GM12865 (cell line): ENCODE results near the gene PRAC2.

ENCODE experiments used
- DNase-seq: peaks from one replicate; pipeline ENCODE4 v3.0.0; 2010; ENCODE audit warnings: low read depth
- H3K4me3 ChIP-seq: 2 replicates; pipeline ENCODE4 v1.5.1; 2011; ENCODE audit warnings: mild to moderate bottlenecking, low read depth, low read length, control low read depth
- TF ChIP-seq, protein P1 (sequence below): IDR thresholded peaks from 2 replicates; pipeline ENCODE4 v1.5.1; 2011; ENCODE audit warnings: low read length, control low read depth, low read depth, inconsistent platforms; ENCODE audit not compliant: insufficient read depth; ENCODE audit errors: missing control alignments

PRAC2 gene

DNA sequence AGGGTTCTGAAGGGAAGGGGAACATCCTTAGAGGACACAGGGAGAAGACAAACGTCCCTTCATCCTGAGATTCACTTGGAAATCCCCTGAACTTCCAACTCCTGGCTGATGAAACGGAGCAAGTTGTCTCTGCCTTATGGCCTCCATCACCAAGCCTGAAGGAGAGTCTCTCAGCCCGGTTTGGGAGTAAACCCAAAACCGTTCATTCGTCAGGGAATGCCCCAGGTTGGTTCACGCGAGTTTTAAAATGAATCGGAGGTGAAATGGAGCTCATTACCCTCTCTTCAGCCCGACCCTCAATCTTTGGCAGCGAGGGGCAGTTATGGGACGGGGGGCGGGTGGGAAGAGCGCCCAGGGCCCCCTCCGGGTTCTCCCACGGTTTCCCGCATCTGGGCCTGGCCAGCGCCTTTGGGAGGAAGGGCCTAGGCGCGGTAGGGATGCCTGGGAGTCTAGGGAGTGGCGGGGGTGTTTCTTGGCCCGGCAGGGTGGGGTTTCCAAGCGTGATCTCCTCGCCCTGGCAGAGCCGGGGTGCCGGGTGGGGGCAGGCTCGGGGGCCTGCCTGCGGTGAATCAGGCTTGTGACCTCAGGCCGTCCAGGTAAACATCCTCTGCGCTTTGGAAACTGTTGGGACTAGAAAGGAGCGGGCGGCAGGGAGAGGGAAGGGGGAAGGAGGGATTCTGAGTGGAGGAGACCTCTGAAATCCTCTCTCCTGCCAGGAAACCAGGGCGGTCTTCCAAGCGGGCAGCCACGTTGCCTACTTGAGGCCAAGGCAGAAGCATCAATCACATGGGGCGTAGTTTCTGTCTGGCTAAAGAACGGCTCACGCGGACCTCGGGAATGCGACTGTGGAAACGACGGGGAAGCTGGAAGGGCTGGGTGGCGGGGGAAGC lies 29.7 kb downstream of the PRAC2 start:
- TF ChIP-seq, protein P1, sequence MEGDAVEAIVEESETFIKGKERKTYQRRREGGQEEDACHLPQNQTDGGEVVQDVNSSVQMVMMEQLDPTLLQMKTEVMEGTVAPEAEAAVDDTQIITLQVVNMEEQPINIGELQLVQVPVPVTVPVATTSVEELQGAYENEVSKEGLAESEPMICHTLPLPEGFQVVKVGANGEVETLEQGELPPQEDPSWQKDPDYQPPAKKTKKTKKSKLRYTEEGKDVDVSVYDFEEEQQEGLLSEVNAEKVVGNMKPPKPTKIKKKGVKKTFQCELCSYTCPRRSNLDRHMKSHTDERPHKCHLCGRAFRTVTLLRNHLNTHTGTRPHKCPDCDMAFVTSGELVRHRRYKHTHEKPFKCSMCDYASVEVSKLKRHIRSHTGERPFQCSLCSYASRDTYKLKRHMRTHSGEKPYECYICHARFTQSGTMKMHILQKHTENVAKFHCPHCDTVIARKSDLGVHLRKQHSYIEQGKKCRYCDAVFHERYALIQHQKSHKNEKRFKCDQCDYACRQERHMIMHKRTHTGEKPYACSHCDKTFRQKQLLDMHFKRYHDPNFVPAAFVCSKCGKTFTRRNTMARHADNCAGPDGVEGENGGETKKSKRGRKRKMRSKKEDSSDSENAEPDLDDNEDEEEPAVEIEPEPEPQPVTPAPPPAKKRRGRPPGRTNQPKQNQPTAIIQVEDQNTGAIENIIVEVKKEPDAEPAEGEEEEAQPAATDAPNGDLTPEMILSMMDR: no peak
- no peak for DNase-seq

DNA sequence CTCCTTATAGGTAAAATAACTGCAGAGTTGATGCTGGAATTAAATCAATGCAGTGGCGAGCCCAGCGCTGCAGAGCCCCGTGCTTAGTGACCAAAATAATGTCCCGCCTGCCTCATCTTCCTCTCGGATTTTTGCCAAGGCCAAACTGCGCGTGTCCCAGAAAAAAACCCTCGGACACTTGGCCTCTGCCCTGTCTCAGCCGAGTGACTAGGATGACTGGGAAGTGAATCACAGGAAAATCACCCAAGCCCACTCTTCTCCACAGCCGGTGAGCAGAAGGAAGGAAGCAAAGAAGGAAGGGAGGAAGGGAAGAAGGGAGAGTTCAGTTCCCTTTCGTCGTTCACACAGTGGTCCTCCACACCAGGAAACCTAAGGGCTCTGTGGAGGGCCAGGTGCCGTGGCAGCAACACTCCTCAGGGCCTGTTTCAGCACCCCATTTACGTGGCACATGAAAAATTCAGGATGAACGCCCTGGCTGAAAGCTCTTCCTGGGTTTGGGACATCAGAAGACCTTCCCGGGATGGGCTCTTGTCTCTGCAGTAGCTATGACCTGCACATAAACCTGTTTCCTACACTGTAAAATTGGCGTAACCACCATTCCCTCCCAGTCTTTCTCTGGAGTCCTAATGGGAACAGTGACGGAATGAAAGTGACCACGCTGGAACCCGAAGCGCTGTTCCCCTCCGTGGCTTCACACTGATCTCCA lies 31.0 kb downstream of the PRAC2 start:
- no peak for DNase-seq
- no peak overlapping the region for H3K4me3 ChIP-seq
- TF ChIP-seq, protein P1: no peak

More for the DNA sequence above, 29.7 kb downstream of the PRAC2 start:
- no peak overlapping the region for H3K4me3 ChIP-seq

DNA sequence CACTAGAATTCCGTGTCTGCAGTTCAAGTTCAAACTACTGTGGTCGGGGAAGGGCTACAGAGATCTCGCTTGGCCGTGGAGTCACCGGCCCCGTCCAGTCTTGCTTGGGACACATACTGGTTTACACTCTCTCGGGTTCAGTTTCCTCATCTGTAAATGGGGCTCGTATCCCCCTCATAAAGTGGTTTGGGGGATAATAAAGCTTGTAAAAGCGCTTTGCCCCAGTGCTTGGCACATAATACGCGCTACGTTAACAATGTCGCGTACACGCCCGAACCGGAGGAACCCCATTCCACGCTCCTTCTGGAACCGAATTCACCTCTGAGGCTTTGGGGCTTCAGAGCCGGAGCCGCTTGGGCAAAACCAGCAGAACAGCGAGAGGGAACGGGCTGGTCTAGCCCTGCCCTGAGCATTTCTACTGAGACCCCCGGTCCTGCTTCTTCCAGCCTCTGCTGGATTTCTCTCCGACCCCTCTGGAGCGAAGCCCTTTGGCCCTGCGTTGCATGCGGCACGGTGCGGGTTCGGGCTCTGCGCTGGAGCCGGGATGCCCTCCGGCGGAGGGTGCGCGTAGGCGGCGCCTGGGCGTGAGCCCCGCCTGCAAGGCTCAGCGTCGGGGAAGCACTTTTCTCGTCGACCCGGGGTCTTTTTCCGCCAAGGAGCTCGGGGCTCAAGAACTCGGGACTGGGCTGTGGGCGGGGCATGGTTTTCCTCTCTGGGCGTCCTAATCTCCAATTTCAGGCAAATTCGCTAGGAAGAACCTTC lies 31.7 kb downstream of the PRAC2 start:
- DNase-seq: no peak
- H3K4me3 ChIP-seq: no peak overlapping the region
- TF ChIP-seq, protein P1: no peak

DNA sequence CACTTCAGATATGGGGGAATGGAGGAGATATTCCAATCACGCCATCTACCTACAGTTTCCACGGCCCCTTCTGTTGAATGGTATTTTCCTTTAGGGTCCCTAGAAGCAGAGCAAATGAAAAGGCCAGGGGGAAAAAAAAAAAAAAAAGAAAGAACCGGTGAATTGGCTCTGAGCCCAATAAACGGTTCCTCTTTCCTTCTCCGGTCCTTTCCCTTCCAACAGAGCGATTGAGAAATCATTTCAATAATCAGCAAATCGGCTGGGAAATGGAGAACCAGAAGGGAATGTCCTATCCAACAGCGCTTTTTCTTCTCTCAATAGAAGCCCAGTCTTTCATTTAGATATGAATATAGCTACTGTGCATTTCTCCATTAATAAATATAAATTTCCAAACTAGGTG lies 32.4 kb downstream of the PRAC2 start:
- no peak overlapping the region for H3K4me3 ChIP-seq
- no peak for DNase-seq
- TF ChIP-seq, protein P1: no peak

DNA sequence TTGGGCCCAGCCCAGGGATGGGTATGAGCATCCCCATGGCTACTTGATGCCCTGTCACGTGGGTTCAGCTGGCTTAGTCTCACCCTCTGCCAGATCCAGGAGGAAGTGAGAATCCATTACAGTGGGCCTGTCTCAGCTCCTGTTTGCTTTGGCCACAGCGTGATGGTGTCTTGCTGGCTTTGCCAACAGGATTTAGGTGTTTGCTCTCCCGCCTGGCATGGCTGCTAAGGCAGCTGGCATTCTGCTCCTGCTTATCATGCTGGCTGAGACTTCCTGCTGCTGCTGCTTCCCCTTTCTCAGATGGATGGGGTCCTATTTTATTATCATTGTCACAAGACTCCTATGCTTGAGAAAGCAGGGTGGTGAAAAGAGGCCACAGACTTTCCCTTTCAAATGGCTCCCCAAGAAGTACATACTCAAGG lies 33.9 kb downstream of the PRAC2 start:
- TF ChIP-seq, protein P1: no peak
- no peak overlapping the region for H3K4me3 ChIP-seq
- DNase-seq: no peak

DNA sequence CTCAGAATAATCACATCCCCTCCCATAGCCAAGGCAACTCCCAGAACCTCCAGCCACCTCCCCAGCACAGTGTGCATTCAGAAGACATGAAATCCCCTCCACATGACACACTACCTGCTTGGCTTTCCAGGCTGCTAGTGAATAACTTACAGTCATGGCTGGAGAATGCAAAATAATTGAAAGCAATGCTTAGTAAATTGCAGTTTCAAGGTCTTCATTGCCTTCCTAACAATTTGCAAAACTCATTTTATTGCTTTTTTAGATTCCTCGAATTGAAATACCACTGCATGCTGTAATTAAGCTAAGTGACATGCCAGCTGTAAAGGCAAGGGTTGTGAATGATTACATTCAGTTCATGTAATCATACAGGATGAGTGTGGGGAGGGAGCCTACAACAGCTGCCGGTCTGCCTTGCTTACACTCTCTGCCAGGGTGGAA lies 34.6 kb downstream of the PRAC2 start:
- no peak for DNase-seq
- no peak overlapping the region for H3K4me3 ChIP-seq
- TF ChIP-seq, protein P1: no peak
